Endothelial cell of umbilical vein (primary cell): Measurements from ENCODE around the gene PANK3. TPM values are rescaled to one million over a fixed set of nuclear protein-coding genes. Genes with fewer than 3 reads are reported as not detected.

Experiments
- BruUV-seq: library from RNA; stranded (reverse); fragments of 400-500 nt; replicated peaks from 2 replicates; lab custom pipeline; 2021; lab: Mats Ljungman, UMichigan
- CTCF ChIA-PET: fragments of 300-600, 350-600 bp; sonication (Branson Sonifier 250); formaldehyde crosslinking; loops from one replicate; lab custom pipeline; 2021; ENCODE audit warnings: antibody characterized with exemption, inconsistent platforms; lab: Charles Lee
- POLR2A ChIA-PET: fragments of 300-600, 350-600 bp; sonication (Branson Sonifier 250); formaldehyde crosslinking; loops from one replicate; lab custom pipeline; 2021; ENCODE audit warnings: antibody characterized with exemption, inconsistent platforms; lab: Charles Lee
- DNase-seq: peaks from one replicate; pipeline ENCODE4 v3.0.0-alpha.2; 2011; ENCODE audit warnings: low read depth, low spot score
- FAIRE-seq: peaks from 2 replicates; lab custom pipeline; 2011; peaks lifted over from hg19 to GRCh38; lab: Jason Lieb, UNC
- H2AFZ ChIP-seq: 2 replicates; pipeline ENCODE4 v1.6.0; 2012; ENCODE audit warnings: low read depth, low read length, control low read depth, inconsistent platforms
- H3K27ac ChIP-seq: 2 replicates; pipeline ENCODE4 v1.5.1; 2011; ENCODE audit warnings: low read depth, mild to moderate bottlenecking, control low read depth, low read length, moderate library complexity; ENCODE audit not compliant: insufficient read depth
- H3K27me3 ChIP-seq, 2 experiments: 2 replicates each; pipeline versions ENCODE4 v1.6.0 to v1.6.1; 2011; ENCODE audit warnings: low read length in 2 of 2, mixed read lengths in 1 of 2; ENCODE audit not compliant: control insufficient read depth in 2 of 2, insufficient read depth in 2 of 2
- H3K36me3 ChIP-seq, 2 experiments: 2 replicates in 1 of 2; 3 replicates in 1 of 2; pipeline ENCODE4 v1.5.1; 2011; ENCODE audit warnings: low read length in 2 of 2, mild to moderate bottlenecking in 1 of 2, moderate library complexity in 1 of 2; ENCODE audit not compliant: control insufficient read depth in 2 of 2, insufficient read depth in 2 of 2; ENCODE audit errors: extremely low read depth in 1 of 2
- H3K4me1 ChIP-seq: 3 replicates; pipeline ENCODE4 v1.5.1; 2011; ENCODE audit warnings: mild to moderate bottlenecking, low read length; ENCODE audit not compliant: control insufficient read depth, insufficient read depth; ENCODE audit errors: extremely low read depth
- H3K4me2 ChIP-seq: 2 replicates; pipeline ENCODE4 v1.6.1; 2011; ENCODE audit warnings: low read length, control low read depth, mixed read lengths; ENCODE audit not compliant: insufficient read depth
- H3K4me3 ChIP-seq, 3 experiments: fragments of 200-600 bp in 1 of 3; sonication (generic), shearing (Covaris generic) in 1 of 3; replicated peaks in 1 of 3; 2 replicates each; pipeline ENCODE4 v1.5.1; 2011 to 2016; ENCODE audit warnings: control low read depth in 3 of 3, low read length in 3 of 3, mild to moderate bottlenecking in 2 of 3, inconsistent platforms in 1 of 3, low read depth in 1 of 3, moderate library complexity in 1 of 3; ENCODE audit not compliant: insufficient read depth in 1 of 3
- H3K79me2 ChIP-seq: 2 replicates; pipeline ENCODE4 v1.6.0; 2012; ENCODE audit warnings: low read length, inconsistent platforms; ENCODE audit not compliant: control insufficient read depth, insufficient read depth
- H3K9ac ChIP-seq: replicated peaks from 2 replicates; pipeline ENCODE3; 2011; ENCODE audit warnings: low read length, control low read depth; ENCODE audit not compliant: insufficient read depth; ENCODE audit errors: extremely low read depth
- H3K9me1 ChIP-seq: replicated peaks from 3 replicates; pipeline ENCODE4 v1.6.0; 2011; ENCODE audit warnings: mild to moderate bottlenecking, low read length; ENCODE audit not compliant: control insufficient read depth, insufficient read depth; ENCODE audit errors: extremely low read depth
- H3K9me3 ChIP-seq: replicated peaks from 2 replicates; pipeline ENCODE4 v1.5.1; 2012; ENCODE audit warnings: low read length, inconsistent platforms; ENCODE audit not compliant: control insufficient read depth, insufficient read depth
- H4K20me1 ChIP-seq: replicated peaks from 2 replicates; pipeline ENCODE3; 2011; ENCODE audit warnings: mild to moderate bottlenecking, low read length; ENCODE audit not compliant: control insufficient read depth, insufficient read depth; ENCODE audit errors: extremely low read depth
- EZH2 ChIP-seq: IDR thresholded peaks from 2 replicates; pipeline ENCODE4 v1.6.1; 2012; ENCODE audit warnings: borderline replicate concordance, low read depth, mild to moderate bottlenecking, moderate library complexity, low read length, inconsistent platforms; ENCODE audit not compliant: severe bottlenecking
- FOS ChIP-seq: IDR thresholded peaks from 2 replicates; pipeline ENCODE4 v1.6.1; 2011; ENCODE audit warnings: mild to moderate bottlenecking, low read length, moderate library complexity, borderline replicate concordance; ENCODE audit not compliant: insufficient read depth
- GATA2 ChIP-seq: IDR thresholded peaks from 2 replicates; pipeline ENCODE4 v1.7.0; 2011; ENCODE audit warnings: low read depth, mild to moderate bottlenecking, moderate library complexity, mixed read lengths, low read length; ENCODE audit not compliant: insufficient read length, insufficient read depth
- JUN ChIP-seq: IDR thresholded peaks from 2 replicates; pipeline ENCODE4 v1.6.1; 2011; ENCODE audit warnings: borderline replicate concordance, low read depth; ENCODE audit not compliant: insufficient read length, insufficient read depth
- MAX ChIP-seq: IDR thresholded peaks from 2 replicates; pipeline ENCODE4 v1.6.1; 2011; ENCODE audit not compliant: insufficient read depth, insufficient read length
- MYC ChIP-seq: IDR thresholded peaks from one replicate; pipeline ENCODE4 v1.6.1; 2011; ENCODE audit warnings: mild to moderate bottlenecking, low read depth, low read length
- POLR2A ChIP-seq: IDR thresholded peaks from 2 replicates; pipeline ENCODE4 v1.6.1; 2012; ENCODE audit warnings: low read depth, mild to moderate bottlenecking, control low read depth, low read length
- POLR2AphosphoS5 ChIP-seq: IDR thresholded peaks from 2 replicates; pipeline ENCODE4 v1.6.1; 2012; ENCODE audit warnings: low read depth, mild to moderate bottlenecking, control low read depth, low read length, moderate library complexity; ENCODE audit not compliant: insufficient read depth
- dilution Hi-C: fragments of 300-500 bp; cut with MboI; formaldehyde crosslinking; loops from one replicate; pipeline ENCODE4 v1.15.0; 2019; ENCODE audit warnings: low sequenced_read_pairs; ENCODE audit not compliant: extremely low pct_ligation_motif_present
- intact Hi-C: fragments of 100-400 bp; cut with micrococcal nuclease; formaldehyde crosslinking; loops from one replicate; pipeline ENCODE4 v1.10.0; 2022
- polyA plus RNA-seq, 4 experiments: library from polyadenylated mRNA; depleted of rRNA in 3 of 4; stranded (reverse) in 3 of 4; unstranded in 1 of 4; fragments of >200 nt; gene quantifications; 2 replicates each; pipeline versions ENCODE4 v1.2.1 to v1.2.3, GENCODE V29; 2011 to 2012; ENCODE audit warnings: missing spikeins in 1 of 4
- total RNA-seq: library from RNA; stranded (reverse); gene quantifications from 2 replicates; pipeline ENCODE4 v1.2.3, GENCODE V29; 2021
- TF ChIP-seq, protein P1 (sequence below), 2 donors: IDR thresholded peaks; 1 replicate in 1 of 2; 2 replicates in 1 of 2; pipeline ENCODE4 v1.5.1; 2011; ENCODE audit warnings: low read length in 2 of 2, mild to moderate bottlenecking in 2 of 2, moderate library complexity in 2 of 2, control low read depth in 1 of 2, inconsistent platforms in 1 of 2, low read depth in 1 of 2; ENCODE audit not compliant: insufficient read depth in 1 of 2; ENCODE audit errors: extremely low read depth in 1 of 2

Gene PANK3
- total and polyA plus RNA-seq, 2 donors (not counting 3 experiments of a cell fraction or from before 2014, with no cell fraction given), result 8.1 to 78.8 TPM

DNA sequence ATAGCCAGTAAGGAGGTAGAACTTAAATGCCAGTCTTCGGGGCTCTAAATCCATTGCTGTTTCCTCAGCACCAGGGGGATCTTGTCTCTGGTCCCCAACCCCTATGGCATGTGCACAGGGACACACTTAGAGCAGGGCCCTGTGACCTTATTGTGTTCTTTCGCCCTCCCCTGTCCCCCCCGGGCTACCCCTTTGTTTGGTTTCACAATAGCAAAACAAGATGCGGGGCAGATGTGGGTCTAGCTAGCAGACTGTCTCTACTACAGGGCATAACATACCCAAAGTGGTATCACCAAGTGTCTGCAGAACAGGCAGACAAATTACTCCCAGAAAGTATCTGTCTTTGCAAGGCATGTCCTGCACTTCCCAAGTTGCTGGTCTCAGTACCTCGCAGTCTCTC is 48.0 kb downstream of the PANK3 start:
- no peaks in the 10 kb centered on the region for H3K9me1 ChIP-seq
- FAIRE-seq, result no peak
- TF ChIP-seq JUN (no peak), POLR2A (no peak), MAX (no peak), POLR2AphosphoS5 (no peak), GATA2 (no peak), FOS (no peak), EZH2 (no peak), MYC (no peak)
- TF ChIP-seq, protein P1, sequence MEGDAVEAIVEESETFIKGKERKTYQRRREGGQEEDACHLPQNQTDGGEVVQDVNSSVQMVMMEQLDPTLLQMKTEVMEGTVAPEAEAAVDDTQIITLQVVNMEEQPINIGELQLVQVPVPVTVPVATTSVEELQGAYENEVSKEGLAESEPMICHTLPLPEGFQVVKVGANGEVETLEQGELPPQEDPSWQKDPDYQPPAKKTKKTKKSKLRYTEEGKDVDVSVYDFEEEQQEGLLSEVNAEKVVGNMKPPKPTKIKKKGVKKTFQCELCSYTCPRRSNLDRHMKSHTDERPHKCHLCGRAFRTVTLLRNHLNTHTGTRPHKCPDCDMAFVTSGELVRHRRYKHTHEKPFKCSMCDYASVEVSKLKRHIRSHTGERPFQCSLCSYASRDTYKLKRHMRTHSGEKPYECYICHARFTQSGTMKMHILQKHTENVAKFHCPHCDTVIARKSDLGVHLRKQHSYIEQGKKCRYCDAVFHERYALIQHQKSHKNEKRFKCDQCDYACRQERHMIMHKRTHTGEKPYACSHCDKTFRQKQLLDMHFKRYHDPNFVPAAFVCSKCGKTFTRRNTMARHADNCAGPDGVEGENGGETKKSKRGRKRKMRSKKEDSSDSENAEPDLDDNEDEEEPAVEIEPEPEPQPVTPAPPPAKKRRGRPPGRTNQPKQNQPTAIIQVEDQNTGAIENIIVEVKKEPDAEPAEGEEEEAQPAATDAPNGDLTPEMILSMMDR (IDR thresholded peaks at IDR 0.05; ENCODE audit: extremely low read depth in 1 of 2, insufficient read depth in 1 of 2, low read depth in 1 of 2, low read length in 2 of 2), result no peak
- H3K9ac ChIP-seq, result no peak overlapping the region
- dilution Hi-C loops, result no loop called here
- no peaks in the 10 kb centered on the region for H3K4me1 ChIP-seq
- H3K79me2 ChIP-seq, result no peaks in the 10 kb centered on the region
- no peaks in the 10 kb centered on the region for H3K9me3 ChIP-seq
- no peak overlapping the region for H2AFZ ChIP-seq
- DNase-seq, result no peak
- intact Hi-C loops, result no loop called here
- H3K4me2 ChIP-seq, result no peak overlapping the region
- no peak overlapping the region for H3K27ac ChIP-seq
- peaks cover 15 to 33% of the 10 kb centered on the region in 2 experiments for H3K27me3 ChIP-seq
- H4K20me1 ChIP-seq, result no peaks in the 10 kb centered on the region
- BruUV-seq, result no TSS peak
- H3K36me3 ChIP-seq, result no peaks in the 10 kb centered on the region
- ChIA-PET POLR2A (no interaction called here), CTCF (no interaction called here)
- H3K4me3 ChIP-seq, result no peak overlapping the region
